Stimulated activated CD8-positive, alpha-beta memory T cell treated with anti-CD3 and anti-CD28 coated beads, Interleukin-2, amount 100 ng/mL, for 48 hours (primary cell): ENCODE measurements around the gene MLST8.

Source experiments
- DNase-seq, 2 donors: peaks; one replicate each; pipeline ENCODE4 v3.0.0-alpha.2; 2020; ENCODE audit warnings: low read depth in 2 of 2

MLST8 gene

GRCh38 chr16:2205104-2205966 lies at the start of gene MLST8:
Gene MLST8 (plus strand): TSS chr16:2205454. CDS start chr16:2206086, 632 bp downstream.
- peak; percentile 74 to 91 for DNase-seq

DNA sequence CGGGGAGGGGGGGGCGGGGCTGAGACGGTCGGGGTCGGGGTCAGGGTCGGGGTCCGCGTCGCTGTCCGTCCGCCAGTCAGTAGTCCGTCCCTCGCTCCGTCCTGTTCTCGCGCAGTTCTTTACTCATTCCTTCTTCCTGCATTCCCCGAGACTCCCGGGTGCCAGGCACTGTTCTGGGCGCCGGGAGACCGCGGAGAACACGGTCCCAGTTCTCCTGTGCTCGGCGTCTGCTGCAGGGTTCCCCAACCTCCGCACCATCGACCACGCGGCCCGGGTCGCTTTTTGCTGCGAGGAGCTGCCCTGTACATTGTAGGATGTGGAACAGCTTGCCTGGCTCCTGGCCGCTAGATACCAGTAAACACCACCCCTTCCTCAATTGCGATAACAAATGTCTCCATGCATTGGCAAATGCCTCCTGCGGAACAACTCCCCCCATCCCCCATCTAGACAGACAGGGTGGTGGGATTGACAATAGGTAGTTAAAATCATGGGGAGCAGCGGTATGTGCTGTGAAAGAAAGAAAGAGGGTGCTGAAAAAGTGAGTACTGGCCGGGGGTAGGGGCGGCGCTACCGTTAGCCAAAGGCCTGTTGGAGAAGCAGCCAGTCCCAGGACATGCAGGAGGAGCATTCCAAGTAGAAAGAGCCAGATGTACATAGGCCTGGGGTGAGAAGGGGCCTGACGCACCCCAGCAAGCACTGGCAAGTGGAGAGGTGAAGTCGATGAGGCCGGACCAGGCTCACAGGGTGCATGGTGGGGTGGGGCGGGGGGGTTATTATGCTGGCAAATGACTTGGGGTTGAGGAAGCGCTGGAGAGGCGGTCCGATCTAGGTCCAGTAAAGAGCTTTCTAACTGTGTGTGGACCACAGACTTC lies 49.0 kb upstream of the MLST8 start:
- DNase-seq: no peak

GRCh38 chr16:2156849-2157224 lies 48.4 kb upstream of the MLST8 start:
- DNase-seq: no peak

DNA sequence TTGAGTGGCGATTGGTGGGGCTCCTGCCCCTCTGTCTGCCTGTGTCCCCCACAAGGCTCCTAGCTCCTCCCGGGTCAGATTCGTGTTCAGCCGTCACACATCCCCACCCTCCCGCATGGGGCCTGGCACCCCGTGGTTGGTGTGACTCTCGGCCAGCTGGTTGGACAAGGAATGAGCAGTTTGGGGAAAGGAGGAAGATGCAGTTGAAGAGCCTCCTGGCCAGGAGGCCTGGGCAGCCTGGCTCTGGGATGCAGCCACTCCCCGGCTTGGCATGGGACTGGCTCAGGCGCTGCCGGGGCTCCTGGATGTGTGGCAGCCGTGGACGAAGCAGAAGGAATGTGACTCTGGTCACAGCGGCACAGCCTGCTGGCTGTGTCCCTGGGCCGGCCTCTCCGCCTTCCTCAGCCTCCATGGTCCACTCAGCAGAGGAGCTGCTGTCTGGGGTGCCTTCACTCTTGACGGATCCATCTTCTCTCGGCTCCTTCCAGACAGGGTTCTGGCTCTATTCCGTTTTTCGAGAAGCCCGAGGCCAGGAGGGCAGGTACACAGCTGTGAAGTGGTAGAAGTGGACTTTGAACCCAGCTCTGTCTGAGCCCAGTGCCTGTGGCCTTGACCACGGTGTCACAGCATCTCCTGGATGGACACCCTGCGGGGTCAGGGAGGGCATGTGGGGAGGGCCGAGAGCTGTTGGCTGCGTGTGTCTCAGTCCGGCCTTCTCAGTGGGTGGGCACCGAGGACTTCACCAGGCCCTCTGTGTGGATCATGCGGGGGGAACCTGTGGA lies 47.6 kb upstream of the MLST8 start:
- DNase-seq: no peak

DNA sequence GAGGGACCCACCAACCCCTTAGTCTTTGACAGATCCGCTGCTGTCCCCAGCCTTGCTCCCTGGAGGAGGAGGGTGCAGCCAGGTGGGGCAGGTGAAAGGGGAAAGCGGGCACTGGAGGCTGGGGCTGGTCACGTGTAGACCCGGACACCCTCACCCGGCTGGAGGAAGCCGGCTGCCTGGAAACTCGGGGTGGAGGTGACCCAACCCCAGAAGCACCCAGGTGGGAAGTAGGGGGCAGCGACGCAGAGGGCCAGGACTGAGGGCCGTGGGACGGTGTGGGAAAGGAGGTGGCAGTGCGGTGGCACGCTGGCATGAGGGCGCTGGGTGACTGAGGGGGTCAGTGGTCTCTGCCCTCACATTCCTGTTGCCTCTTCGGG lies 47.0 kb upstream of the MLST8 start:
- DNase-seq: no peak

GRCh38 chr16:2159175-2159838 lies 45.9 kb upstream of the MLST8 start:
- DNase-seq: no peak

DNA sequence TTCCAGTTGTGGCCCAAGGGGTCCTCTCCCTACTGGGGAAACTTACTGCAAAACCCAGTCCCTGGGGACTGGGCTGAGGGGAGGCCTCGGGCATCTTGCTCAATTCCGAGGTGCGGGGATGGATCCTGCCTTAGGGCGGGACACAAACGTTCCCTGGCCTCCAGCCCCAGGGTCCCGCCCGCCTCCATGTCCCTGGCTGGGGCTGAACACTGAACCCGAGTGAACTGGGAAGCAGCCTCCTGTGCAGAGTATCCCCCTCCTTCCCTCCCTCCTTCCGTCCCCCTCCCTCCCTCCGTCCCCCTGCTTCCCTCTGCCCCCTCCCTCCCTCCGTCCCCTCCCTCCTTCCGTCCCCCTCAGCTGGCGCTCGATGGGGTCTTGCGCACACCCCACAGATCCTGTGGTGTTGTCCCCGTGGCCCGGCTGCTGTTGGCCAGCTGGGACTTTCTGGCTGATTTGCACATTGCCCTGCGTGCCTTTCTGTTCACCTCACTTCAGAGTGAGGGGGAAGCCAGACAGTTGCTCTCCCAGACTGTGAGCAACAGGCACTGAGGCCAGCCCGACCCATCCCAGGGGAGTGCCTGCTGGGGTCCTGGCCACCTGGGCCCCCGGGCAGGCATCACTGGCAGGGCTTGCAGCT lies 44.2 kb upstream of the MLST8 start:
- DNase-seq: no peak

- no peak for DNase-seq
Observed at GRCh38 chr16:2161911-2162310, 43.3 kb upstream of the MLST8 start.

GRCh38 chr16:2162676-2163118 lies 42.6 kb upstream of the MLST8 start:
- no peak for DNase-seq

GRCh38 chr16:2163211-2163881 lies 41.9 kb upstream of the MLST8 start:
- no peak for DNase-seq

DNA sequence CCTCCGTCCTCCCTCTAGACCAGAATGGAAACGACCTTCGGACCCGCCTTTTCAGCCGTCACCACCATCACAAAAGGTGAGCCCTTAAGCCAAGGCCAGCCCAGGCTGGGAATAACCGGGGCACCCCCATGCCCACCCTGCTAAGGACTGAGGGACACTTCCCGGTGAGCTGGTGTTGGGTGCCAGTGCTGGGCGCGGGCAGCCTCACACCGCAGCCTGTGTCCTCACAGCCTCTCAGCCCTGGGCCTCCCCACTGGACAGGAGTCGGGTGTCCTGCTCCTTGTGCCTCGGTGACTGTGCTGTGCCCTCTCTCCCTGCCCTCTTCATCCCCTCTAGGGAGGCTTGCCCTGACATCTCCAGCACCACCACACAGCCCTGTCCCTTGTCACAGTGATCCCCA lies 39.4 kb upstream of the MLST8 start:
- no peak for DNase-seq

- DNase-seq: no peak
Observed at GRCh38 chr16:2166263-2167067, 38.8 kb upstream of the MLST8 start.

GRCh38 chr16:2167068-2167638 lies 38.1 kb upstream of the MLST8 start:
- no peak for DNase-seq

DNA sequence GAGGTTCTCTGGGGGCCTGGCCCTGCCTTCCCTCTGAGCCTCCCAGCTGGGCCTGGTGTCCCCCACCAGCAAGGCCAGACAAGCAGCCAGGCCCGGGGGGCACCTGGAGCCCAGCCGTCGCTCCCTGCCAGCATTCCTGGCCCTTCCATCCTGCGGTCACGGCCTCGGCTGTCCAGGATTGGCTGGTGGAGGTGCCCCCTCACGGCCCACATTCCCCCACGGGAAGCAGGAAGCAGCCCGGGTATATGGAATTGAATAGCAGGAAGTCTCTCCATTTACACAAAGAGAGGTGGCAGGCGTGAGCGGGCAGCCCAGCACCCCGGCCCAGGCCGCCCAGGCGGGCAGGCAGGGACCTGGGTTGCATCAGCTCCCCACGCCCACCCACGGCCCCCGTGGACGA lies 35.2 kb upstream of the MLST8 start:
- no peak for DNase-seq

- DNase-seq: no peak
Observed at GRCh38 chr16:2170587-2171435, 34.4 kb upstream of the MLST8 start.

GRCh38 chr16:2171601-2172178 lies 33.6 kb upstream of the MLST8 start:
- no peak for DNase-seq

DNA sequence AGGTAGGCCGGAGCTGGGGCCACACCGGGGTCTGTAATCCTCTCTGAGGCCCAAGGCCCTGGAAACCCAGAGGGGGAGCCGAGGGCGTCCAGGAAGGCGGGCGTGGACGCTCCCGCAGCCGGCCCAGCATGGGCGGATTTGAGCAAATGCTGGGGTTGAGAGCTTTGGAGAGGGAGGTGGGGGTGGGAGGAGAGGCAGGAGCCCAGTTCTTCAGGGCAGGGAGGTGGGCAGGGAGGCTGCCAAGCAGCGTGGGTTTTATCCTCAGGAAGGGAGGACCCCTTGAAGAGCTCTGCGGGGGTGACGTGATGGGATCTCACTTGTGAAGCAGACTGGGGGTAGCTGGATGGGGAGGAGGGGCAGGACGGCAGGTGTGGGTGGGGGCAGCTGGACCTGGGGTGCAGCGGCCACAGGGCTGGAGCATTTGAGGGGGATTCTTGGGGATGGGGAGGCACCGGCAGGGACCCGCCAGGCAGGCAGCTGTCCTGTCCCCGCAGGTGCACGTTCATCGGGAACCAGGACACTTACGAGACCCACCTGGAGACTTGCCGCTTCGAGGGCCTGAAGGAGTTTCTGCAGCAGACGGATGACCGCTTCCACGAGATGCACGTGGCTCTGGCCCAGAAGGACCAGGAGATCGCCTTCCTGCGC lies 32.4 kb upstream of the MLST8 start:
- DNase-seq: no peak
